ENCODE data around the gene CAPN11. TPM values are rescaled to one million over a fixed set of nuclear protein-coding genes. Genes with fewer than 3 reads are reported as not detected.

CAPN11 gene
- total and polyA plus RNA-seq, 2 experiments from 2014 or later: 1.1 to 1.7 TPM

DNA sequence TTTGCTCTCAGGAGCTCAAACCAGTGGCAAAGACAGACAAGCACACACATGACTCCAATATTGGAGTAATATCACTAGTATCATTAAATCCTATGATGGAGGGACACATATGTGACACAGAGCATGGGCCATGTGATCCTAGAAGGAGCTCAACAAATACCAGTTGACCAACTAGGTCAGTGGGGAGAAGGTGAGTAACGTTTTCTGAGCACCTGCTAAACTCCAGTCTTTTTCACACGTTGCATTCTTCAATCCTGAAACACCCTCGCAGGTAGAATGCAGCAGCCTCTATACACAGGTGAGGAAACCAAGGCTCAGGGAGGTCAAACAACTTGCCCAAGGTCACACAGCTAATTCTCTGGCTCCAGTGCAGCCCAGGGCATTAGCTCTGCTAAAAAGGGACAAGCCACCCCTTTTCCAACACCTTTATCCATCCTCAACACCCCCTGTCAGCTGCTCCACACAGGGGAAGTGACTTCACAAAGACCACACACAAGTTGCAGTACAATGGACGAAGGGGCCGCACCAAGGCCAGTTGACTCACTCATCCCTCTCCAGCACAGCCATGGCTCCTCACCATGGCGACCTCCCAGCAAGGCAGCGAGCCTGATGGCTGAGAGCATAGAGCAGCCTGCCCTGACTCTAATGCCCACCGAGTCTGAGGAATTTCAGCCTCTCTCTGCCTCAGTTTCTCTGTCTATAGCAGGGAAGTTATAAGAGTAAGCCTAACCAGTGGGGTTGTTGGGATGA, 4.4 kb downstream of the CAPN11 start (continued):
- TF ChIP-seq, protein P1, sequence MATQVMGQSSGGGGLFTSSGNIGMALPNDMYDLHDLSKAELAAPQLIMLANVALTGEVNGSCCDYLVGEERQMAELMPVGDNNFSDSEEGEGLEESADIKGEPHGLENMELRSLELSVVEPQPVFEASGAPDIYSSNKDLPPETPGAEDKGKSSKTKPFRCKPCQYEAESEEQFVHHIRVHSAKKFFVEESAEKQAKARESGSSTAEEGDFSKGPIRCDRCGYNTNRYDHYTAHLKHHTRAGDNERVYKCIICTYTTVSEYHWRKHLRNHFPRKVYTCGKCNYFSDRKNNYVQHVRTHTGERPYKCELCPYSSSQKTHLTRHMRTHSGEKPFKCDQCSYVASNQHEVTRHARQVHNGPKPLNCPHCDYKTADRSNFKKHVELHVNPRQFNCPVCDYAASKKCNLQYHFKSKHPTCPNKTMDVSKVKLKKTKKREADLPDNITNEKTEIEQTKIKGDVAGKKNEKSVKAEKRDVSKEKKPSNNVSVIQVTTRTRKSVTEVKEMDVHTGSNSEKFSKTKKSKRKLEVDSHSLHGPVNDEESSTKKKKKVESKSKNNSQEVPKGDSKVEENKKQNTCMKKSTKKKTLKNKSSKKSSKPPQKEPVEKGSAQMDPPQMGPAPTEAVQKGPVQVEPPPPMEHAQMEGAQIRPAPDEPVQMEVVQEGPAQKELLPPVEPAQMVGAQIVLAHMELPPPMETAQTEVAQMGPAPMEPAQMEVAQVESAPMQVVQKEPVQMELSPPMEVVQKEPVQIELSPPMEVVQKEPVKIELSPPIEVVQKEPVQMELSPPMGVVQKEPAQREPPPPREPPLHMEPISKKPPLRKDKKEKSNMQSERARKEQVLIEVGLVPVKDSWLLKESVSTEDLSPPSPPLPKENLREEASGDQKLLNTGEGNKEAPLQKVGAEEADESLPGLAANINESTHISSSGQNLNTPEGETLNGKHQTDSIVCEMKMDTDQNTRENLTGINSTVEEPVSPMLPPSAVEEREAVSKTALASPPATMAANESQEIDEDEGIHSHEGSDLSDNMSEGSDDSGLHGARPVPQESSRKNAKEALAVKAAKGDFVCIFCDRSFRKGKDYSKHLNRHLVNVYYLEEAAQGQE (IDR thresholded peaks at IDR 0.05; ENCODE audit: unreplicated experiment): no peak
- TF ChIP-seq JUNB (IDR thresholded peaks at IDR 0.05; ENCODE audit: unreplicated experiment) (no peak), CREB1 (CRISPR knock-in tag; IDR thresholded peaks at IDR 0.05; ENCODE audit: low read depth) (no peak), EZH2phosphoT487 (IDR thresholded peaks at IDR 0.05; ENCODE audit: unreplicated experiment) (no peak), NANOG (IDR thresholded peaks at IDR 0.05; ENCODE audit: borderline replicate concordance) (no peak), EZH2 (IDR thresholded peaks at IDR 0.05; ENCODE audit: low read depth, unreplicated experiment) (no peak), STAT1 (IDR thresholded peaks at IDR 0.05; ENCODE audit: unreplicated experiment) (no peak), ZNF114 (CRISPR knock-in tag; IDR thresholded peaks at IDR 0.05) (no peak)
- TF ChIP-seq, protein P2, sequence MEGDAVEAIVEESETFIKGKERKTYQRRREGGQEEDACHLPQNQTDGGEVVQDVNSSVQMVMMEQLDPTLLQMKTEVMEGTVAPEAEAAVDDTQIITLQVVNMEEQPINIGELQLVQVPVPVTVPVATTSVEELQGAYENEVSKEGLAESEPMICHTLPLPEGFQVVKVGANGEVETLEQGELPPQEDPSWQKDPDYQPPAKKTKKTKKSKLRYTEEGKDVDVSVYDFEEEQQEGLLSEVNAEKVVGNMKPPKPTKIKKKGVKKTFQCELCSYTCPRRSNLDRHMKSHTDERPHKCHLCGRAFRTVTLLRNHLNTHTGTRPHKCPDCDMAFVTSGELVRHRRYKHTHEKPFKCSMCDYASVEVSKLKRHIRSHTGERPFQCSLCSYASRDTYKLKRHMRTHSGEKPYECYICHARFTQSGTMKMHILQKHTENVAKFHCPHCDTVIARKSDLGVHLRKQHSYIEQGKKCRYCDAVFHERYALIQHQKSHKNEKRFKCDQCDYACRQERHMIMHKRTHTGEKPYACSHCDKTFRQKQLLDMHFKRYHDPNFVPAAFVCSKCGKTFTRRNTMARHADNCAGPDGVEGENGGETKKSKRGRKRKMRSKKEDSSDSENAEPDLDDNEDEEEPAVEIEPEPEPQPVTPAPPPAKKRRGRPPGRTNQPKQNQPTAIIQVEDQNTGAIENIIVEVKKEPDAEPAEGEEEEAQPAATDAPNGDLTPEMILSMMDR (conservative IDR thresholded peaks at IDR 0.05; ENCODE audit: low read depth in 2 of 2): no peak
- TF ChIP-seq, protein P3, sequence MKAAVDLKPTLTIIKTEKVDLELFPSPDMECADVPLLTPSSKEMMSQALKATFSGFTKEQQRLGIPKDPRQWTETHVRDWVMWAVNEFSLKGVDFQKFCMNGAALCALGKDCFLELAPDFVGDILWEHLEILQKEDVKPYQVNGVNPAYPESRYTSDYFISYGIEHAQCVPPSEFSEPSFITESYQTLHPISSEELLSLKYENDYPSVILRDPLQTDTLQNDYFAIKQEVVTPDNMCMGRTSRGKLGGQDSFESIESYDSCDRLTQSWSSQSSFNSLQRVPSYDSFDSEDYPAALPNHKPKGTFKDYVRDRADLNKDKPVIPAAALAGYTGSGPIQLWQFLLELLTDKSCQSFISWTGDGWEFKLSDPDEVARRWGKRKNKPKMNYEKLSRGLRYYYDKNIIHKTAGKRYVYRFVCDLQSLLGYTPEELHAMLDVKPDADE (IDR thresholded peaks at IDR 0.05): no peak

DNA sequence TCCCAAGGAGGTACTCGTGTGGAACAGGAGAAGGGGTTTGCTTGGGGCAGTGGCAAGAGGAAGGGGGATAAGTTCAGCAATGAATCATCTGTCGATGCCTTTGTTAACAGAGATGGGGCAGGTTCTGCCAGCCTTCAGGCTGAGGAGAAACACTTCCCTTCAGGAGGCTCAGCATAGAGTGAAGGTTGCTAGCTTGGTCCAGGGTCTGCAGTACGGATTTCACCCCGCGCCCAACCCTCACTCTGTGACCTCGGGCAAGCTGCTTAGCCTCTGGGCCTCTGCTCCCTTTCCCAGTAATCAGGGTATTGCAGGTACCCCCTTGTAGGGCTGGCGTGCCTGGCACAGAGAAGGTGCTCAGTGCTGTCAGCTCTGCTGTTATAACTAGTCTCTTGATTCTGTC, 7.5 kb downstream of the CAPN11 start:
- Mint-ChIP-seq H3K36me3 (ENCODE audit: low read depth) (no peaks in the 10 kb centered on the region), H3K9me3 (no peaks in the 10 kb centered on the region), H3K4me1 (peaks cover 47% of the 10 kb centered on the region), H3K27me3 (ENCODE audit: insufficient read depth, low read depth, poor library complexity) (peaks cover 14% of the 10 kb centered on the region), H3K4me3 (peak overlapping the region; percentile 48; the same call in 1 of the 3 replicates), H3K27ac (peak overlapping the region; percentile 88)
- H3K79me2 ChIP-seq (replicated peaks; ENCODE audit: insufficient read depth): no peaks in the 10 kb centered on the region
- H3K27me3 ChIP-seq (ENCODE audit: insufficient read depth): no peaks in the 10 kb centered on the region
- peak overlapping the region; percentile 72; the same call in 1 of the 2 replicates for H3K27ac ChIP-seq (ENCODE audit: low read depth)
- H3K4me2 ChIP-seq: peak overlapping the region; percentile 66
- DNase-seq (ENCODE audit: low spot score) (no peak), ATAC-seq (peak; percentile 12)
- H3F3A ChIP-seq (replicated peaks; ENCODE audit: low read depth): no peaks in the 10 kb centered on the region
- H4K20me1 ChIP-seq (replicated peaks; ENCODE audit: insufficient read depth): no peaks in the 10 kb centered on the region
- peak overlapping the region; percentile 94 for H2AFZ ChIP-seq
- TF ChIP-seq EZH2phosphoT487 (IDR thresholded peaks at IDR 0.05; ENCODE audit: unreplicated experiment) (no peak), JUNB (IDR thresholded peaks at IDR 0.05; ENCODE audit: unreplicated experiment) (no peak), STAT1 (IDR thresholded peaks at IDR 0.05; ENCODE audit: unreplicated experiment) (no peak), POLR2AphosphoS5 (IDR thresholded peaks at IDR 0.05; ENCODE audit: low read depth) (no peak), CREB1 (CRISPR knock-in tag; IDR thresholded peaks at IDR 0.05; ENCODE audit: low read depth) (no peak), EZH2 (IDR thresholded peaks at IDR 0.05; ENCODE audit: low read depth, unreplicated experiment) (no peak)
- TF ChIP-seq, protein P1 (IDR thresholded peaks at IDR 0.05; ENCODE audit: unreplicated experiment): no peak
- H3K4me1 ChIP-seq (ENCODE audit: insufficient read depth): peaks cover 20% of the 10 kb centered on the region
- peak overlapping the region; percentile 25; the same call in 1 of the 2 replicates for H3K4me3 ChIP-seq
- no peaks in the 10 kb centered on the region for H3K9me2 ChIP-seq (ENCODE audit: insufficient read depth)
- no peaks in the 10 kb centered on the region for H3K36me3 ChIP-seq (ENCODE audit: insufficient read depth)

Data from GM23338 (cell line).